ENCODE measurements around the gene PDK2.
A peak's percentile ranks its signal among the peaks of the same experiment; 100 is the strongest.

PDK2 gene

DNA sequence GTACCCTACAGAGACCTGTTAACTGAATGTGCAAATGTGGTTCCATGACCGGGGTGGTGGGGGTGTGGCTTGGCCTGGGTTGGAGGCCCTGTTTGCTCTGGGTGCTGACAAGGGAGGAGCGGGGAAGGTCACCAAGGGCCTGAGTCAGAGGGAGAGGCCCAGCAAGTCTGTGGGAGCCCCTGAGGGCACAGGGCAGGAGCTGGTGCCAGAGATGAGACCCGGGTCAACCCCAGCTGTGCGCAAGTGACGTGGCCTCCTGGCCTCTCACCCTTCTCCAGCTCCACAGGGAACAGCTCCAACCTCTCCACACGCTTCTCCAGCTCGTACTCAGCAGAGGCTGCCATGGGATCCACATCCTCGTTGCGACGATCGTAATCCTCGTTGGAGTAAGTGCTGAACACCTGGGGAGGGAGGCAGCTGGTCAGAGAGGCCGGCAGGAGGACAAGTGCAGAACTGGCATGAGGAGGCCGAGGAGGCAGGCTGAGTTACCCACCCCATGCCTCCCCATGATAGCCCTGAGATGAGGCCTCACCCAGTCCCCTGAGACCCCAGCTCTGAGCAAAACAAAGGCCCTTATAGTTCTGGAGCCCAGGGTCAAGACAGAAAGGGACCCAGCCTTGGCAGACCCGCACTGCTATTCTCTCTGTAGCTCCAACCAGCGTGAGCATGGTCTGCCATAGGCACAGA, 49.8 kb downstream of the PDK2 start:
- CTCF ChIA-PET, result interaction anchor here (0.9 to 6.5 kb wide), 7 partner anchors 13 to 30 kb away, joined by 3 to 49 read pairs (median 4); partner anchors contain the start of gene SGCA
- H3K27ac ChIP-seq (ENCODE audit: insufficient read depth in 1 of 2, low read depth in 1 of 2, low read length in 2 of 2, poor library complexity in 1 of 2, severe bottlenecking in 2 of 2), result no peak overlapping the region
- H3K4me1 ChIP-seq (ENCODE audit: control extremely low read depth in 1 of 4, control insufficient read depth in 4 of 4, insufficient read depth in 4 of 4, low read length in 3 of 4), result peaks cover 7 to 82% (median 78%) of the 10 kb centered on the region in 4 experiments
- no peaks in the 10 kb centered on the region for H3K27me3 ChIP-seq (replicated peaks in 2 of 5; ENCODE audit: control insufficient read depth in 4 of 5, insufficient read depth in 5 of 5, low read length in 4 of 5)
- 91% methylated on average over 9 of the region's 16 CpGs for WGBS (ENCODE audit: insufficient coverage)
- H3K36me3 ChIP-seq (ENCODE audit: control insufficient read depth in 4 of 4, insufficient read depth in 4 of 4, low read length in 3 of 4), result peaks cover 2 to 69% (median 37%) of the 10 kb centered on the region in 4 experiments
- H3K9me3 ChIP-seq (ENCODE audit: control extremely low read depth in 1 of 5, control insufficient read depth in 4 of 5, insufficient read depth in 2 of 5, low read depth in 1 of 5, low read length in 4 of 5), result peaks cover 0 to 2% (median 0%) of the 10 kb centered on the region in 5 experiments
- peak overlapping the region in 3 of 7 experiments; percentile 34 to 86 (median 49) for H3K4me3 ChIP-seq (ENCODE audit: control insufficient read depth in 1 of 7, extremely low read depth in 1 of 7, insufficient read depth in 4 of 7, low read depth in 2 of 7, low read length in 6 of 7)
- DNase-seq, result no peak
- POLR2A ChIA-PET, result interaction anchor here (0.6 kb wide), 1 partner anchor 205 kb away, joined by 7 read pairs; no protein-coding TSS in a partner anchor

DNA sequence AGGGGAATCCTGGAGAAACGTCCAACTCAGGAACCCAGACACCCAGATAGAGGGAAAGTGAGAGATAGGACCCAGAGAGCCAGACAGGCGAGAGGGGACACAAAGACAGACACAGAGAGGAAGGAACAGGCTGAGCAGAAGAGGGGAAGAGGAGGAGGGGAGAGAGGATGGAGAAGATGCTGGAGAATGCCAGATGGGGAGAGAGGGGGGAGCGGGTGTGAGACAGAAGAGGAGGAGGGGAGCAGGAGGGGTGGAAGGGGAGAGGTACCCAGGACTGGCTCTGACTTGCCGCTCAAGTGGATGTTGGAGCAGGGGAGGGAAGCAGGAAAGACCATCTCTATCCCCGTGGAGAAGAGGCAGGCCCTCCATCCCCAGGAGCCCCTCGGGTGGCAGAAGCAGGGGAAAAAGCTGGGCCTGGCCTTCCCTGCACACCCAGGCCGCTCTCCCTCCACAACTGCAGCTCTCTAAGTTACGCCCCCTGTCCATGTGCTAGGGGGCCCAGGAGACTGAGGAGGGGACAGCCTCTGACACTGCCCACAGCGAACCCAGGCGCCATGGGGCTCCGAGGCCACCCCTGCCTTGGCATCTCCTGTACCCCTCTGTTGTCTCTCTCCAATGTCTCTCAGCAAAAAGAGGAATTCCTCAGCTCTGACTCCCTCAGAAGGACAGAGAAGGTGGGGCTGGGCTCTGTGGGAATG, 50.5 kb downstream of the PDK2 start:
- POLR2A ChIA-PET, result no interaction called here
- H3K4me1 ChIP-seq (ENCODE audit: control extremely low read depth in 1 of 4, control insufficient read depth in 4 of 4, insufficient read depth in 4 of 4, low read length in 3 of 4), result peaks cover 4 to 78% (median 73%) of the 10 kb centered on the region in 4 experiments
- no peak for DNase-seq

DNA sequence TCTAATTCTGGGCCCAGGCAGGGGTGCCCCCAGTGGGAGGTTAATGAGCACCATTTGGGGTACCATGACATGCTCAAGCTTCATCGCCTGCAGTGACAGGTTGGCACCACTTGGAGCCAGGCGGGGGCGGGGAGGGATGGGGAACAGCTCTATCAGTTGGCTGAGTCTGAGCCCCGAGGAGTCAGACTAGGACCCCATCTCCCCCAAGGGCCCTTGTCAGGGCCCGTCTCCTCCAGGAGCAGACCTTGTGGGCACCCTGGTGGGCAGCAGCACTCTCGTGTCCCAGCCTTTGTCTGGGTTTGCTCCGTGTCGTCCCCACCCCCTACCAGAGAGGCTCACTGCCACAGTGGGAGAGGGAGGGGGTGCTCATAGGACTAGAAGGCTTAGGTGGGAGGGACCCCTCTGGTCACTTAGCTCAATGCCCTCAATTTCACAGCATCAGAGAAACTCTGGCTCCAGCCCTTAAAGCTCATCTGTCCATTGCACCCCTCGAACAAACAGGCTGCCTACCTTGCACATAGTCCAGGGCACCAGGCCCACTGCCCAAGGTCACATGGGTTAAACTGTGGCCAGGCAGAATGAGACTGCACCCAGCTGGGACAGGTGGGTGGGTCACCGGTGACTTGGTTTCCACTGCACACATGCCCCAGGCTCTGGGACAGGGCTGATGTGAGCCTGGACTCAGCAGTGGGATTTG, 51.2 kb downstream of the PDK2 start:
- Histone ChIP-seq H3K27ac (ENCODE audit: insufficient read depth in 1 of 2, low read depth in 1 of 2, low read length in 2 of 2, poor library complexity in 1 of 2, severe bottlenecking in 2 of 2) (no peak overlapping the region), H3K36me3 (ENCODE audit: control insufficient read depth in 4 of 4, insufficient read depth in 4 of 4, low read length in 3 of 4) (peaks cover 2 to 55% (median 32%) of the 10 kb centered on the region in 4 experiments), H3K4me1 (ENCODE audit: control extremely low read depth in 1 of 4, control insufficient read depth in 4 of 4, insufficient read depth in 4 of 4, low read length in 3 of 4) (peaks cover 4 to 75% (median 69%) of the 10 kb centered on the region in 4 experiments)

More for the DNA sequence above, 50.5 kb downstream of the PDK2 start:
- Histone ChIP-seq H3K9me3 (ENCODE audit: control extremely low read depth in 1 of 5, control insufficient read depth in 4 of 5, insufficient read depth in 2 of 5, low read depth in 1 of 5, low read length in 4 of 5) (peaks cover 0 to 2% (median 0%) of the 10 kb centered on the region in 5 experiments), H3K27ac (ENCODE audit: insufficient read depth in 1 of 2, low read depth in 1 of 2, low read length in 2 of 2, poor library complexity in 1 of 2, severe bottlenecking in 2 of 2) (no peak overlapping the region), H3K36me3 (ENCODE audit: control insufficient read depth in 4 of 4, insufficient read depth in 4 of 4, low read length in 3 of 4) (peaks cover 2 to 62% (median 36%) of the 10 kb centered on the region in 4 experiments), H3K4me3 (ENCODE audit: control insufficient read depth in 1 of 7, extremely low read depth in 1 of 7, insufficient read depth in 4 of 7, low read depth in 2 of 7, low read length in 6 of 7) (peak overlapping the region in 4 of 7 experiments; percentile 11 to 86 (median 42)), H3K27me3 (replicated peaks in 2 of 5; ENCODE audit: control insufficient read depth in 4 of 5, insufficient read depth in 5 of 5, low read length in 4 of 5) (no peaks in the 10 kb centered on the region)
- CTCF ChIA-PET, result interaction anchor here (1.1 to 6.5 kb wide), 9 partner anchors 9 to 31 kb away, joined by 3 to 49 read pairs (median 4); partner anchors contain the start of gene SGCA
- 34% methylated on average over 7 of the region's 11 CpGs for WGBS (ENCODE audit: insufficient coverage)

DNA sequence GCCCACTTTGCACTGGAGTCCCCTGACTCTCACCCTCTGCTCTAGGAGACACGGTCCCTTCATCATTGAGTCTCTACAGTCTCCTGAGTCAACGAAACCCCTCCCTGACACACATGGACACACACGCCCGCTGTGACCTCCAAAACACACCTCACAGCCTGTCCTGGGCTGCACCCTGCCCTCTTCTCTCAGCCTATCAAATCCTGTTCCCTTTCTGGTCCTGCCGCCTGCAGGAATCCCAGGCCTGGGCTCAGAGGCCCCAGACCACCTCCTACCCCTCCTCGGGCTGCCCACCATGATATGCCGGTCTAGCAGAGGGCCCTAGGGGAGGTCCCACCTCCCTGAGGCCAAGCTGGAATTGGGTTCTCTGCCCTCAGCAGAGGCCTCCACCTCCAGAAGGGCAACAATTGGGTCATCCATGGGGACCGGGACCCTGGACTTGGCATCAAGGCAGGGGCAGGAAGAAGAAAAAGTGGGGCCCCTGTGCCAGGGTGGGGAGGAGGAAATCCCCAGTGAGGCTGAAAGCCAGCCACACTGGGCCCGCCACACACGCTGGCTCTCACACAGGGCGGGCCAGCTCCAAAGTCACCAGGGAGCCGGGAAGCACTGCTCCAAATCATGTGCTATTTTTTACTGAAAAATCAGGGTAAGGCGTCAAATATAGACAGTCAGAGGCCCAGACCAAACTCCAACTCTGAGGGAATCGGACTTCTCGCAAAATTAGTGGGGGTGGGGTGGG, 51.9 kb downstream of the PDK2 start:
- Histone ChIP-seq H3K4me3 (ENCODE audit: control insufficient read depth in 1 of 7, extremely low read depth in 1 of 7, insufficient read depth in 4 of 7, low read depth in 2 of 7, low read length in 6 of 7) (peak overlapping the region in 6 of 7 experiments; percentile 67 to 88 (median 84)), H3K36me3 (ENCODE audit: control insufficient read depth in 4 of 4, insufficient read depth in 4 of 4, low read length in 3 of 4) (peaks cover 2 to 48% (median 29%) of the 10 kb centered on the region in 4 experiments), H3K27me3 (replicated peaks in 2 of 5; ENCODE audit: control insufficient read depth in 4 of 5, insufficient read depth in 5 of 5, low read length in 4 of 5) (no peaks in the 10 kb centered on the region), H3K9me3 (ENCODE audit: control extremely low read depth in 1 of 5, control insufficient read depth in 4 of 5, insufficient read depth in 2 of 5, low read depth in 1 of 5, low read length in 4 of 5) (no peaks in the 10 kb centered on the region), H3K4me1 (ENCODE audit: control extremely low read depth in 1 of 4, control insufficient read depth in 4 of 4, insufficient read depth in 4 of 4, low read length in 3 of 4) (peaks cover 4 to 74% (median 70%) of the 10 kb centered on the region in 4 experiments), H3K27ac (ENCODE audit: insufficient read depth in 1 of 2, low read depth in 1 of 2, low read length in 2 of 2, poor library complexity in 1 of 2, severe bottlenecking in 2 of 2) (peak overlapping the region in 1 of 2 experiments; percentile 66)
- WGBS (ENCODE audit: insufficient coverage), result 52% methylated on average over 11 of the region's 15 CpGs
- no peak for DNase-seq
- CTCF ChIA-PET, result interaction anchor here (0.6 to 6.5 kb wide), 11 partner anchors 8 to 45 kb away, joined by 3 to 49 read pairs (median 5); no protein-coding TSS in a partner anchor
- POLR2A ChIA-PET, result no interaction called here

More for the DNA sequence above, 51.2 kb downstream of the PDK2 start:
- Histone ChIP-seq H3K27me3 (replicated peaks in 2 of 5; ENCODE audit: control insufficient read depth in 4 of 5, insufficient read depth in 5 of 5, low read length in 4 of 5) (no peaks in the 10 kb centered on the region), H3K4me3 (ENCODE audit: control insufficient read depth in 1 of 7, extremely low read depth in 1 of 7, insufficient read depth in 4 of 7, low read depth in 2 of 7, low read length in 6 of 7) (peak overlapping the region in 5 of 7 experiments; percentile 72 to 88 (median 85)), H3K9me3 (ENCODE audit: control extremely low read depth in 1 of 5, control insufficient read depth in 4 of 5, insufficient read depth in 2 of 5, low read depth in 1 of 5, low read length in 4 of 5) (peaks cover 0 to 2% (median 0%) of the 10 kb centered on the region in 5 experiments)
- WGBS (ENCODE audit: insufficient coverage), result 70% methylated on average over 7 of the region's 10 CpGs
- POLR2A ChIA-PET, result no interaction called here
- DNase-seq, result peak in 1 of 3 donors; percentile 19
- CTCF ChIA-PET, result interaction anchor here (0.6 to 6.5 kb wide), 9 partner anchors 10 to 45 kb away, joined by 3 to 49 read pairs (median 4); no protein-coding TSS in a partner anchor

DNA sequence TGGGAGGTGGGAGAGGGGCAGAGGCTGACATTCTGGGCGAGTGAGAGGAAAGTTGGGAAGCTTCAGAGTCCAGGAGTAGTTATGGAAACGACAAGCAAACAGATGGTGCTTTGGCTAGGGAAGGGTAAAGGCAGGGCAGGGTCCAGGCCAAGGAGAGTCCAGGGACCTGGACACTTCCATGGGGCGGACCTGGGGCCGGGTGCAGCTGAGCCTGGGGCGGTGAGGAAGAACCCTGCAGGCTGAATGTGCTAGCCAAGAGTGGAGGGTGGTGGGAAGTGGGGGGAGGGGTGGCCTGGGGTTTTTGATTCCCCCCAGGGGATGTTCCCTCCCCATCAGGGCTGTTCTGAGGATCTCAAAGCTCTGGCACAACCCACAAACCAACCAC, 52.7 kb downstream of the PDK2 start:
- peaks cover 4 to 74% (median 70%) of the 10 kb centered on the region in 4 experiments for H3K4me1 ChIP-seq (ENCODE audit: control extremely low read depth in 1 of 4, control insufficient read depth in 4 of 4, insufficient read depth in 4 of 4, low read length in 3 of 4)
- H3K36me3 ChIP-seq (ENCODE audit: control insufficient read depth in 4 of 4, insufficient read depth in 4 of 4, low read length in 3 of 4), result peaks cover 2 to 40% (median 22%) of the 10 kb centered on the region in 4 experiments
- peak overlapping the region in 6 of 7 experiments; percentile 67 to 88 (median 84) for H3K4me3 ChIP-seq (ENCODE audit: control insufficient read depth in 1 of 7, extremely low read depth in 1 of 7, insufficient read depth in 4 of 7, low read depth in 2 of 7, low read length in 6 of 7)
- ChIA-PET POLR2A (interaction anchor here (0.8 to 2.7 kb wide), 3 partner anchors 8 to 17 kb away, joined by 3 to 13 read pairs (median 4); no protein-coding TSS in a partner anchor), CTCF (interaction anchor here (0.7 to 6.5 kb wide), 11 partner anchors 8 to 119 kb away, joined by 3 to 49 read pairs (median 5); no protein-coding TSS in a partner anchor)
- 14% methylated on average over 2 of the region's 5 CpGs for WGBS (ENCODE audit: insufficient coverage)
- H3K27me3 ChIP-seq (replicated peaks in 2 of 5; ENCODE audit: control insufficient read depth in 4 of 5, insufficient read depth in 5 of 5, low read length in 4 of 5), result no peaks in the 10 kb centered on the region
- H3K27ac ChIP-seq (ENCODE audit: insufficient read depth in 1 of 2, low read depth in 1 of 2, low read length in 2 of 2, poor library complexity in 1 of 2, severe bottlenecking in 2 of 2), result peak overlapping the region in 1 of 2 experiments; percentile 66
- DNase-seq, result no peak
- H3K9me3 ChIP-seq (ENCODE audit: control extremely low read depth in 1 of 5, control insufficient read depth in 4 of 5, insufficient read depth in 2 of 5, low read depth in 1 of 5, low read length in 4 of 5), result no peaks in the 10 kb centered on the region

Data from common myeloid progenitor, CD34-positive (primary cell).